Neural progenitor cell (in vitro differentiated cells): ENCODE measurements around the gene SHISAL1. TPM values are rescaled to one million over a fixed set of nuclear protein-coding genes. Genes with fewer than 3 reads are reported as not detected.
A peak's percentile ranks its signal among the peaks of the same experiment; 100 is the strongest.

Experiments
- DNase-seq: peaks from one replicate; pipeline ENCODE4 v3.0.0-alpha.2; 2016; ENCODE audit warnings: low spot score
- H2AFZ ChIP-seq: fragments of 200-600 bp; sonication (generic); replicated peaks from 2 replicates; pipeline ENCODE4 v1.6.1; 2016; ENCODE audit warnings: antibody characterized with exemption
- H3F3A ChIP-seq: fragments of 200-600 bp; sonication (generic); 2 replicates; pipeline ENCODE4 v1.6.1; 2016; ENCODE audit warnings: antibody characterized with exemption, low read depth
- H3K27ac ChIP-seq: fragments of 200-600 bp; sonication (generic); 2 replicates; pipeline ENCODE4 v1.5.1; 2016; ENCODE audit warnings: mild to moderate bottlenecking
- H3K27me3 ChIP-seq: fragments of 200-600 bp; sonication (generic); 2 replicates; pipeline ENCODE4 v1.6.1; 2016; ENCODE audit warnings: mild to moderate bottlenecking, moderate library complexity
- H3K36me3 ChIP-seq: fragments of 200-600 bp; sonication (generic); 2 replicates; pipeline ENCODE4 v1.5.1; 2016
- H3K4me1 ChIP-seq: fragments of 200-600 bp; sonication (generic); 2 replicates; pipeline ENCODE4 v1.6.1; 2016; ENCODE audit warnings: mixed run types
- H3K4me2 ChIP-seq: fragments of 200-600 bp; sonication (generic); 2 replicates; pipeline ENCODE4 v1.6.1; 2016
- H3K4me3 ChIP-seq: fragments of 200-600 bp; sonication (generic); 2 replicates; pipeline ENCODE4 v1.5.1; 2016
- H3K79me2 ChIP-seq: fragments of 200-600 bp; sonication (generic); 2 replicates; pipeline ENCODE4 v1.6.1; 2016; ENCODE audit warnings: low read depth
- H3K9ac ChIP-seq: fragments of 200-600 bp; sonication (generic); 2 replicates; pipeline ENCODE4 v1.6.1; 2016
- H3K9me3 ChIP-seq: fragments of 200-600 bp; sonication (generic); 2 replicates; pipeline ENCODE4 v1.5.1; 2016; ENCODE audit warnings: low read depth
- H4K20me1 ChIP-seq: fragments of 200-600 bp; sonication (generic); 2 replicates; pipeline ENCODE4 v1.6.1; 2016; ENCODE audit warnings: low read depth
- H3K27ac Mint-ChIP-seq: 3 replicates; pipeline ENCODE4 v1.8.0; 2021; ENCODE audit warnings: mixed read lengths
- H3K27me3 Mint-ChIP-seq: 2 replicates; pipeline ENCODE4 v1.8.0; 2022; ENCODE audit warnings: low read depth, mild to moderate bottlenecking, inconsistent platforms, moderate library complexity, mixed read lengths; ENCODE audit not compliant: insufficient read depth
- H3K36me3 Mint-ChIP-seq: 3 replicates; pipeline ENCODE4 v1.8.0; 2021; ENCODE audit warnings: mixed read lengths
- H3K4me1 Mint-ChIP-seq: 3 replicates; pipeline ENCODE4 v1.8.0; 2021; ENCODE audit warnings: mixed read lengths
- H3K4me3 Mint-ChIP-seq: 3 replicates; pipeline ENCODE4 v1.8.0; 2021; ENCODE audit warnings: mild to moderate bottlenecking, moderate library complexity, mixed read lengths
- H3K9me3 Mint-ChIP-seq: 3 replicates; pipeline ENCODE4 v1.8.0; 2020; ENCODE audit warnings: mixed read lengths
- EZH2 ChIP-seq: fragments of 200-600 bp; sonication (generic); IDR thresholded peaks from 2 replicates; pipeline ENCODE4 v1.6.1; 2017; ENCODE audit warnings: antibody characterized with exemption, mild to moderate bottlenecking, moderate library complexity
- EZH2phosphoT487 ChIP-seq: fragments of 200-600 bp; sonication (generic); IDR thresholded peaks from 2 replicates; pipeline ENCODE4 v1.6.1; 2017; ENCODE audit warnings: antibody characterized with exemption
- total RNA-seq: library from RNA; depleted of rRNA; stranded (reverse); fragments of >200 nt; gene quantifications from 2 replicates; pipeline ENCODE4 v1.2.3, GENCODE V29; 2015; ENCODE audit warnings: low replicate concordance
- TF ChIP-seq, protein P1 (sequence below): fragments of 200-600 bp; sonication (generic); IDR thresholded peaks from 2 replicates; pipeline ENCODE4 v1.5.1; 2017; ENCODE audit warnings: antibody characterized with exemption, mild to moderate bottlenecking

Gene SHISAL1
- total RNA-seq, 1 donor from 2014 or later, result 4.4 TPM

GRCh38 chr22:44204739-44205515 is 107.8 kb downstream of the SHISAL1 start:
- Histone ChIP-seq H4K20me1 (no peaks in the 10 kb centered on the region), H3F3A (no peaks in the 10 kb centered on the region), H3K4me3 (no peak overlapping the region), H2AFZ (no peak overlapping the region), H3K4me2 (no peak overlapping the region), H3K9ac (no peak overlapping the region), H3K9me3 (no peaks in the 10 kb centered on the region), H3K27me3 (no peaks in the 10 kb centered on the region), H3K79me2 (no peaks in the 10 kb centered on the region), H3K36me3 (no peaks in the 10 kb centered on the region), H3K27ac (no peak overlapping the region), H3K4me1 (no peaks in the 10 kb centered on the region)
- peaks cover 5% of the 10 kb centered on the region for H3K9me3 Mint-ChIP-seq
- H3K4me3 Mint-ChIP-seq, result no peak overlapping the region
- H3K36me3 Mint-ChIP-seq, result no peaks in the 10 kb centered on the region
- no peaks in the 10 kb centered on the region for H3K4me1 Mint-ChIP-seq
- no peak for DNase-seq
- H3K27me3 Mint-ChIP-seq, result peaks cover 5% of the 10 kb centered on the region
- TF ChIP-seq EZH2 (no peak), EZH2phosphoT487 (no peak)
- TF ChIP-seq, protein P1, sequence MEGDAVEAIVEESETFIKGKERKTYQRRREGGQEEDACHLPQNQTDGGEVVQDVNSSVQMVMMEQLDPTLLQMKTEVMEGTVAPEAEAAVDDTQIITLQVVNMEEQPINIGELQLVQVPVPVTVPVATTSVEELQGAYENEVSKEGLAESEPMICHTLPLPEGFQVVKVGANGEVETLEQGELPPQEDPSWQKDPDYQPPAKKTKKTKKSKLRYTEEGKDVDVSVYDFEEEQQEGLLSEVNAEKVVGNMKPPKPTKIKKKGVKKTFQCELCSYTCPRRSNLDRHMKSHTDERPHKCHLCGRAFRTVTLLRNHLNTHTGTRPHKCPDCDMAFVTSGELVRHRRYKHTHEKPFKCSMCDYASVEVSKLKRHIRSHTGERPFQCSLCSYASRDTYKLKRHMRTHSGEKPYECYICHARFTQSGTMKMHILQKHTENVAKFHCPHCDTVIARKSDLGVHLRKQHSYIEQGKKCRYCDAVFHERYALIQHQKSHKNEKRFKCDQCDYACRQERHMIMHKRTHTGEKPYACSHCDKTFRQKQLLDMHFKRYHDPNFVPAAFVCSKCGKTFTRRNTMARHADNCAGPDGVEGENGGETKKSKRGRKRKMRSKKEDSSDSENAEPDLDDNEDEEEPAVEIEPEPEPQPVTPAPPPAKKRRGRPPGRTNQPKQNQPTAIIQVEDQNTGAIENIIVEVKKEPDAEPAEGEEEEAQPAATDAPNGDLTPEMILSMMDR, result no peak
- no peak overlapping the region for H3K27ac Mint-ChIP-seq

DNA sequence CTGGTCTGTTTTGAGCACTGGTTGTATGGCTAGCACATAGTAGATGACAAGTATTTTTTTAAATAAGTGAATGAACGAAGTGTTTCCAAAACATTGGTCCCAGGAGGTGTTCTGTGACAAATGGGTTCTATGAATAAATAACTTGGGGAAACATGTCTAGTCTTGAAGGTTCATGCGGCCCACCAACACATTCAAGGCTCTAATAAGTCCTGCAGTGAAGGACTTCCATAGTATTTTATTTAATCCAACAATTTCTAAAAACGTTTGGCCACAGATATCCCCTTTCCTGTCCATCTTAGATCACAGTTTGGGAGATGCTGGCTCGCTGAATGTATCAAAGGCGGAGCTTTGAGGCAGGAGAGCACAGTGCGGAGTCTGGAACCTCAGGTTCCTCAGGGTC is 109.5 kb downstream of the SHISAL1 start:
- H3K36me3 ChIP-seq, result no peaks in the 10 kb centered on the region
- DNase-seq, result no peak
- H3K9me3 ChIP-seq, result no peaks in the 10 kb centered on the region
- no peaks in the 10 kb centered on the region for H3K9me3 Mint-ChIP-seq
- no peak overlapping the region for H2AFZ ChIP-seq
- H3K79me2 ChIP-seq, result no peaks in the 10 kb centered on the region
- H4K20me1 ChIP-seq, result no peaks in the 10 kb centered on the region
- H3K27me3 ChIP-seq, result no peaks in the 10 kb centered on the region
- no peak overlapping the region for H3K27ac ChIP-seq
- H3K27ac Mint-ChIP-seq, result no peak overlapping the region
- no peak overlapping the region for H3K9ac ChIP-seq
- H3F3A ChIP-seq, result no peaks in the 10 kb centered on the region
- H3K4me2 ChIP-seq, result no peak overlapping the region
- H3K4me3 Mint-ChIP-seq, result no peak overlapping the region
- TF ChIP-seq EZH2phosphoT487 (no peak), EZH2 (no peak)
- TF ChIP-seq, protein P1, result no peak
- peaks cover 5% of the 10 kb centered on the region for H3K27me3 Mint-ChIP-seq
- H3K4me3 ChIP-seq, result no peak overlapping the region
- no peaks in the 10 kb centered on the region for H3K36me3 Mint-ChIP-seq
- H3K4me1 ChIP-seq, result no peaks in the 10 kb centered on the region
- H3K4me1 Mint-ChIP-seq, result peaks cover 3% of the 10 kb centered on the region

GRCh38 chr22:44202261-44202789 is 110.4 kb downstream of the SHISAL1 start:
- Histone ChIP-seq H3K4me2 (no peak overlapping the region), H3K4me1 (no peaks in the 10 kb centered on the region), H3K9me3 (no peaks in the 10 kb centered on the region), H3K36me3 (no peaks in the 10 kb centered on the region), H4K20me1 (no peaks in the 10 kb centered on the region), H3F3A (no peaks in the 10 kb centered on the region), H3K9ac (no peak overlapping the region), H3K27ac (no peak overlapping the region), H3K4me3 (no peak overlapping the region), H3K79me2 (no peaks in the 10 kb centered on the region), H2AFZ (no peak overlapping the region), H3K27me3 (no peaks in the 10 kb centered on the region)
- TF ChIP-seq, protein P1, result no peak
- TF ChIP-seq EZH2phosphoT487, result no peak
- no peak for TF ChIP-seq EZH2
- Mint-ChIP-seq H3K4me1 (peaks cover 3% of the 10 kb centered on the region), H3K27me3 (peaks cover 5% of the 10 kb centered on the region), H3K4me3 (no peak overlapping the region), H3K36me3 (no peaks in the 10 kb centered on the region), H3K27ac (peak overlapping the region; percentile 79), H3K9me3 (no peaks in the 10 kb centered on the region)
- DNase-seq, result no peak
